OCI-LY7 (cell line): Measurements from ENCODE around the gene PGPEP1. TPM values are rescaled to one million over a fixed set of nuclear protein-coding genes. Genes with fewer than 3 reads are reported as not detected.
A peak's percentile ranks its signal among the peaks of the same experiment; 100 is the strongest.

Experiments used
- Bru-seq: library from RNA; stranded (reverse); fragments of 400-500 nt; gene quantifications from one replicate; lab custom pipeline; 2021; lab: Mats Ljungman, UMichigan
- BruChase-seq, 2 experiments: library from RNA; stranded (reverse); fragments of 400-500 nt; gene quantifications; one replicate each; lab custom pipeline; 2021; lab: Mats Ljungman, UMichigan
- BruUV-seq: library from RNA; stranded (reverse); fragments of 400-500 nt; replicated peaks from 2 replicates; lab custom pipeline; 2021; lab: Mats Ljungman, UMichigan
- CTCF ChIA-PET: fragments of 300-600 bp; sonication (Branson Sonifier 250); formaldehyde crosslinking; loops from one replicate; lab custom pipeline; 2022; ENCODE audit warnings: antibody characterized with exemption; ENCODE audit not compliant: unreplicated experiment; lab: Charles Lee
- POLR2A ChIA-PET: fragments of 300-600 bp; sonication (Branson Sonifier 250); formaldehyde crosslinking; loops from one replicate; lab custom pipeline; 2022; ENCODE audit warnings: antibody characterized with exemption; lab: Charles Lee
- DNase-seq: peaks from one replicate; pipeline ENCODE4 v3.0.0-alpha.2; 2015; ENCODE audit warnings: low spot score
- H2AFZ ChIP-seq: fragments of 200-600 bp; sonication (generic), shearing (Covaris generic); 2 replicates; pipeline ENCODE4 v1.6.1; 2014; ENCODE audit warnings: mild to moderate bottlenecking, antibody characterized with exemption, low read length, moderate library complexity
- H3K27ac ChIP-seq: fragments of 200-600 bp; sonication (generic); 2 replicates; pipeline ENCODE4 v1.5.1; 2014; ENCODE audit warnings: mixed run types, low read depth, mild to moderate bottlenecking, moderate library complexity, low read length, inconsistent platforms; ENCODE audit not compliant: poor library complexity, severe bottlenecking
- H3K36me3 ChIP-seq: fragments of 200-600 bp; sonication (generic); 2 replicates; pipeline ENCODE4 v1.6.1; 2014; ENCODE audit warnings: mild to moderate bottlenecking, antibody characterized with exemption, low read length, moderate library complexity, mixed read lengths; ENCODE audit not compliant: insufficient read depth
- H3K4me1 ChIP-seq: fragments of 200-600 bp; sonication (generic); 2 replicates; pipeline ENCODE4 v1.5.1; 2014; ENCODE audit warnings: mild to moderate bottlenecking, low read length; ENCODE audit not compliant: insufficient read depth, poor library complexity, severe bottlenecking
- H3K4me2 ChIP-seq: fragments of 200-600 bp; sonication (generic); 2 replicates; pipeline ENCODE4 v1.6.1; 2014; ENCODE audit warnings: mild to moderate bottlenecking, low read length
- H3K4me3 ChIP-seq: fragments of 200-600 bp; sonication (generic); 2 replicates; pipeline ENCODE4 v1.5.1; 2014; ENCODE audit warnings: mild to moderate bottlenecking, low read depth, low read length; ENCODE audit not compliant: poor library complexity, severe bottlenecking
- H3K79me2 ChIP-seq: fragments of 200-600 bp; sonication (generic); 2 replicates; pipeline ENCODE4 v1.6.1; 2016; ENCODE audit warnings: low read depth, mild to moderate bottlenecking, low read length, moderate library complexity, mixed read lengths; ENCODE audit not compliant: insufficient read depth
- H3K9me2 ChIP-seq: fragments of 200-600 bp; sonication (generic); 2 replicates; pipeline ENCODE4 v1.6.1; 2016; ENCODE audit warnings: mild to moderate bottlenecking, low read length, mixed read lengths; ENCODE audit not compliant: insufficient read depth
- H3K9me3 ChIP-seq: fragments of 200-600 bp; sonication (generic); 2 replicates; pipeline ENCODE4 v1.6.1; 2014; ENCODE audit warnings: mild to moderate bottlenecking, mixed run types, low read length, mixed read lengths
- H4K20me1 ChIP-seq: fragments of 200-600 bp; sonication (generic); 2 replicates; pipeline ENCODE4 v1.6.1; 2014; ENCODE audit warnings: mild to moderate bottlenecking, antibody characterized with exemption, low read length, moderate library complexity, mixed read lengths; ENCODE audit not compliant: insufficient read depth
- CTCF ChIP-seq: fragments of 200-600 bp; sonication (generic); conservative IDR thresholded peaks from 2 replicates; pipeline ENCODE4 v1.5.1; 2014; ENCODE audit warnings: mild to moderate bottlenecking, antibody characterized with exemption, low read length, moderate library complexity, mixed read lengths
- EZH2phosphoT487 ChIP-seq: fragments of 200-600 bp; sonication (generic); IDR thresholded peaks from 2 replicates; pipeline ENCODE4 v1.6.1; 2018; ENCODE audit warnings: low read depth, borderline replicate concordance, mild to moderate bottlenecking, mixed run types, antibody characterized with exemption, low read length, moderate library complexity, mixed read lengths
- intact Hi-C: fragments of 100-400 bp; cut with micrococcal nuclease; formaldehyde crosslinking; loops from one replicate; pipeline ENCODE4 v1.10.0; 2022; ENCODE audit not compliant: unreplicated experiment
- long read RNA-seq: library from polyadenylated mRNA; stranded (forward); transcript quantifications from one replicate; pipeline ENCODE4 v2.0.0, GENCODE V29; 2022
- total RNA-seq, 2 experiments: library from RNA; depleted of rRNA in 1 of 2; stranded (reverse); fragments of >200 nt in 1 of 2; shearing (Covaris generic) in 1 of 2; gene quantifications; 2 replicates each; pipeline ENCODE4 v1.2.3, GENCODE V29; 2014 to 2022

Gene PGPEP1
- total RNA-seq (2014; rRNA removed; shearing (Covaris generic)): 15.2 and 18.9 TPM in 2 replicates
- 44.1 and 54.5 TPM in 2 replicates for total RNA-seq (2022)
- Bru-seq, nascent RNA: percentile 58 among the genes with signal in this experiment
- BruChase-seq, experiment 1, labeled RNA remaining after a 6-hour chase: percentile 78 among the genes with signal in this experiment
- percentile 71 among the genes with signal in this experiment for BruChase-seq, experiment 2, labeled RNA remaining after a 2-hour chase
- long read RNA-seq, full-length matches to known transcripts: 2 of 17 reads
- long read RNA-seq, partial matches to known transcripts: 2 of 17 reads
- long read RNA-seq, other reads (novel, unspliced or antisense): 13 of 17 reads

- TF ChIP-seq CTCF (no peak), EZH2phosphoT487 (no peak)
- BruUV-seq: no TSS peak
- peak within 1 kb of the TSS; percentile 56 for H3K27ac ChIP-seq
- CTCF ChIA-PET: interaction anchor here (1.1 to 1.6 kb wide), 3 partner anchors 12 to 61 kb away, joined by 5 to 10 read pairs (median 5); no protein-coding TSS in a partner anchor
- H3K9me3 ChIP-seq: no peaks in the 10 kb centered on the region
- no peaks in the 10 kb centered on the region for H3K36me3 ChIP-seq
- peak; percentile 81 for DNase-seq
- peak within 1 kb of the TSS; percentile 98 for H3K4me2 ChIP-seq
- intact Hi-C loops: no loop called here
- no peaks in the 10 kb centered on the region for H3K79me2 ChIP-seq
- peaks cover 25% of the 10 kb centered on the region for H3K4me1 ChIP-seq
- POLR2A ChIA-PET: interaction anchor here (2.4 kb wide), 2 partner anchors 11 to 59 kb away, joined by 13 to 19 read pairs; partner anchors contain the start of gene JUND
- peak within 1 kb of the TSS; percentile 88 for H3K4me3 ChIP-seq
- H3K9me2 ChIP-seq: no peaks in the 10 kb centered on the region
- H2AFZ ChIP-seq: peak within 1 kb of the TSS; percentile 72
- H4K20me1 ChIP-seq: no peaks in the 10 kb centered on the region
Observed at GRCh38 chr19:18340190-18340989, at the start of gene PGPEP1. Gene PGPEP1 (plus strand): TSS chr19:18340598. CDS start chr19:18340682, 84 bp downstream.

- ChIA-PET CTCF (no interaction called here), POLR2A (interaction anchor here (0.7 to 3.1 kb wide), 2 partner anchors 8 to 10 kb away, joined by 3 to 38 read pairs; partner anchors contain the start of gene JUND)
- H2AFZ ChIP-seq: peak overlapping the region; percentile 83; the same call in 1 of the 2 replicates
- H3K36me3 ChIP-seq: no peaks in the 10 kb centered on the region
- no peak for DNase-seq
- no peaks in the 10 kb centered on the region for H3K9me3 ChIP-seq
- intact Hi-C loops: loop anchor here (1.0 kb wide), 1 partner anchor 13 kb away; no protein-coding TSS in a partner anchor
- no peaks in the 10 kb centered on the region for H3K9me2 ChIP-seq
- H3K27ac ChIP-seq: peak overlapping the region; percentile 59
- TF ChIP-seq CTCF (no peak), EZH2phosphoT487 (no peak)
- H4K20me1 ChIP-seq: no peaks in the 10 kb centered on the region
- no peaks in the 10 kb centered on the region for H3K79me2 ChIP-seq
- peak overlapping the region; percentile 87 for H3K4me2 ChIP-seq
- no TSS peak for BruUV-seq
- H3K4me3 ChIP-seq: peak overlapping the region; percentile 73
- H3K4me1 ChIP-seq: peaks cover 57% of the 10 kb centered on the region
Observed at GRCh38 chr19:18291019-18291524, 49.3 kb upstream of the PGPEP1 start.
